H1 (cell line): ENCODE data around the gene HMGCLL1. TPM values are rescaled to one million over a fixed set of nuclear protein-coding genes. Genes with fewer than 3 reads are reported as not detected.

Experiments used
- CTCF ChIA-PET: fragments of 300-600 bp; sonication (Branson Sonifier 250); formaldehyde crosslinking; loops from one replicate; lab custom pipeline; 2021; ENCODE audit not compliant: partially characterized antibody; lab: Charles Lee
- POLR2A ChIA-PET: fragments of 300-600 bp; sonication (Branson Sonifier 250); formaldehyde crosslinking; loops from one replicate; lab custom pipeline; 2021; ENCODE audit warnings: inconsistent platforms; ENCODE audit not compliant: partially characterized antibody; lab: Charles Lee
- DNase-seq, 2 experiments: peaks; one replicate each; pipeline versions ENCODE4 v3.0.0 to v3.0.0-alpha.2; 2010 to 2022; ENCODE audit warnings: low spot score in 2 of 2, low read depth in 1 of 2, mixed read lengths in 1 of 2
- FAIRE-seq: peaks from 2 replicates; lab custom pipeline; 2011; peaks lifted over from hg19 to GRCh38; lab: Jason Lieb, UNC
- H2AFZ ChIP-seq: 2 replicates; pipeline ENCODE4 v1.8.1; 2012; ENCODE audit warnings: low read length, inconsistent platforms
- H2AK5ac ChIP-seq: 2 replicates; pipeline ENCODE4 v1.6.1; 2013; ENCODE audit warnings: low read depth, low read length
- H2BK120ac ChIP-seq: replicated peaks from 2 replicates; pipeline ENCODE3; 2013; ENCODE audit warnings: low read depth, low read length, inconsistent platforms
- H2BK12ac ChIP-seq: 2 replicates; pipeline ENCODE4 v1.6.1; 2013; ENCODE audit warnings: low read depth, low read length
- H2BK15ac ChIP-seq: 2 replicates; pipeline ENCODE4 v1.6.1; 2013; ENCODE audit warnings: low read length
- H2BK20ac ChIP-seq: 2 replicates; pipeline ENCODE4 v1.6.1; 2013; ENCODE audit warnings: low read length
- H2BK5ac ChIP-seq: 2 replicates; pipeline ENCODE4 v1.6.1; 2013; ENCODE audit warnings: low read depth, low read length
- H3K14ac ChIP-seq: 2 replicates; pipeline ENCODE4 v1.6.1; 2013; ENCODE audit warnings: inconsistent platforms; ENCODE audit not compliant: insufficient read length
- H3K18ac ChIP-seq: 2 replicates; pipeline ENCODE4 v1.6.1; 2013; ENCODE audit warnings: low read length; ENCODE audit errors: extremely low read depth
- H3K23ac ChIP-seq: 2 replicates; pipeline ENCODE4 v1.6.1; 2013; ENCODE audit warnings: inconsistent platforms; ENCODE audit not compliant: insufficient read length
- H3K23me2 ChIP-seq: 2 replicates; pipeline ENCODE4 v1.6.1; 2013; ENCODE audit warnings: low read depth, low read length
- H3K27ac ChIP-seq: 2 replicates; pipeline ENCODE4 v1.6.1; 2011; ENCODE audit warnings: low read depth, low read length, inconsistent platforms
- H3K27me3 ChIP-seq, 4 experiments: replicated peaks in 1 of 4; 1 replicate in 1 of 4; 2 replicates in 3 of 4; pipeline versions ENCODE4 v1.6.1 to v1.8.1; 2011 to 2013; ENCODE audit warnings: low read length in 3 of 4, mild to moderate bottlenecking in 3 of 4, inconsistent platforms in 2 of 4, mixed read lengths in 2 of 4, moderate library complexity in 1 of 4; ENCODE audit not compliant: control insufficient read depth in 3 of 4, insufficient read depth in 3 of 4; ENCODE audit errors: extremely low read depth in 1 of 4
- H3K36me3 ChIP-seq, 4 experiments: 2 replicates each; pipeline versions ENCODE4 v1.6.1 to v1.8.1; 2011 to 2013; ENCODE audit warnings: mild to moderate bottlenecking in 4 of 4, low read length in 3 of 4, moderate library complexity in 2 of 4, control low read depth in 1 of 4, inconsistent platforms in 1 of 4; ENCODE audit not compliant: insufficient read depth in 4 of 4, control insufficient read depth in 2 of 4
- H3K4ac ChIP-seq: replicated peaks from 2 replicates; pipeline ENCODE3; 2013; ENCODE audit warnings: low read length, low read depth, mixed read lengths, inconsistent platforms; ENCODE audit not compliant: insufficient read length
- H3K4me1 ChIP-seq, 4 experiments: replicated peaks in 1 of 4; 1 replicate in 1 of 4; 2 replicates in 3 of 4; pipeline versions ENCODE4 v1.6.1 to v1.8.1; 2011 to 2013; ENCODE audit warnings: low read length in 3 of 4, inconsistent platforms in 2 of 4, mixed read lengths in 1 of 4; ENCODE audit not compliant: insufficient read depth in 4 of 4, control insufficient read depth in 3 of 4
- H3K4me2 ChIP-seq, 2 experiments: 2 replicates each; pipeline versions ENCODE4 v1.6.1 to v1.8.1; 2011 to 2013; ENCODE audit warnings: low read depth in 2 of 2, low read length in 2 of 2, control low read depth in 1 of 2, inconsistent platforms in 1 of 2, mild to moderate bottlenecking in 1 of 2; ENCODE audit not compliant: insufficient read depth in 1 of 2
- H3K4me3 ChIP-seq, 4 experiments: fragments of 200-600, 300-600 bp in 1 of 4; sonication (generic), shearing (Covaris generic), sonication (Bioruptor Twin) in 1 of 4; 2 replicates each; pipeline versions ENCODE4 v1.5.1 to v1.8.1; 2011 to 2016; ENCODE audit warnings: low read length in 4 of 4, low read depth in 3 of 4, control low read depth in 2 of 4, inconsistent platforms in 2 of 4, mild to moderate bottlenecking in 2 of 4, mixed read lengths in 1 of 4, moderate library complexity in 1 of 4; ENCODE audit not compliant: insufficient read depth in 2 of 4; ENCODE audit errors: extremely low read depth in 1 of 4
- H3K56ac ChIP-seq: replicated peaks from 2 replicates; pipeline ENCODE3; 2013; ENCODE audit warnings: low read depth, mild to moderate bottlenecking, mixed read lengths, low read length, inconsistent platforms; ENCODE audit not compliant: insufficient read length
- H3K79me1 ChIP-seq: 2 replicates; pipeline ENCODE4 v1.6.1; 2013; ENCODE audit warnings: low read depth, low read length, control low read depth
- H3K79me2 ChIP-seq, 2 experiments: 2 replicates each; pipeline versions ENCODE4 v1.6.1 to v1.8.1; 2012 to 2013; ENCODE audit warnings: low read length in 2 of 2, mild to moderate bottlenecking in 2 of 2, inconsistent platforms in 1 of 2; ENCODE audit not compliant: insufficient read depth in 2 of 2, control insufficient read depth in 1 of 2
- H3K9ac ChIP-seq, 4 experiments: replicated peaks in 1 of 4; 1 replicate in 1 of 4; 2 replicates in 3 of 4; pipeline versions ENCODE4 v1.6.1 to v1.8.1; 2011 to 2013; ENCODE audit warnings: low read depth in 3 of 4, low read length in 3 of 4, control low read depth in 2 of 4, mild to moderate bottlenecking in 2 of 4, moderate library complexity in 2 of 4, inconsistent platforms in 1 of 4; ENCODE audit errors: extremely low read depth in 1 of 4
- H3K9me3 ChIP-seq, 2 experiments: 2 replicates each; pipeline versions ENCODE4 v1.6.1 to v1.8.1; 2012 to 2013; ENCODE audit warnings: mild to moderate bottlenecking in 2 of 2, moderate library complexity in 2 of 2, control low read depth in 1 of 2, inconsistent platforms in 1 of 2, low read depth in 1 of 2, low read length in 1 of 2, mixed read lengths in 1 of 2; ENCODE audit not compliant: insufficient read depth in 2 of 2
- H4K20me1 ChIP-seq, 2 experiments: replicated peaks in 1 of 2; 2 replicates each; pipeline versions ENCODE3 to v1.8.1; 2011 to 2013; ENCODE audit warnings: inconsistent platforms in 2 of 2, low read length in 2 of 2, mild to moderate bottlenecking in 1 of 2; ENCODE audit not compliant: insufficient read depth in 2 of 2, control insufficient read depth in 1 of 2
- H4K5ac ChIP-seq: 2 replicates; pipeline ENCODE4 v1.6.1; 2013; ENCODE audit warnings: low read length, low read depth, mixed read lengths, inconsistent platforms; ENCODE audit not compliant: insufficient read length
- H4K8ac ChIP-seq: 2 replicates; pipeline ENCODE4 v1.8.0; 2013; ENCODE audit warnings: mild to moderate bottlenecking, moderate library complexity, low read length, inconsistent platforms; ENCODE audit not compliant: insufficient read depth; ENCODE audit errors: extremely low read depth
- H4K91ac ChIP-seq: replicated peaks from 2 replicates; pipeline ENCODE3; 2013; ENCODE audit warnings: low read length, mixed read lengths, inconsistent platforms; ENCODE audit not compliant: insufficient read length
- FOSL1 ChIP-seq: IDR thresholded peaks from 2 replicates; pipeline ENCODE4 v1.6.1; 2011; ENCODE audit warnings: mild to moderate bottlenecking, low read depth, low read length, moderate library complexity; ENCODE audit not compliant: insufficient read depth
- POLR2AphosphoS5 ChIP-seq: IDR thresholded peaks from 2 replicates; pipeline ENCODE4 v1.6.1; 2011; ENCODE audit warnings: low read depth, low read length
- SUZ12 ChIP-seq: fragments of 200-600 bp; sonication (generic); IDR thresholded peaks from 2 replicates; pipeline ENCODE4 v1.6.1; 2012; ENCODE audit warnings: mild to moderate bottlenecking, inconsistent platforms, low read length, moderate library complexity, mixed read lengths
- WGBS, 2 experiments: shearing (Covaris generic) in 1 of 2; methylation state at CpG; one replicate each; pipeline versions ENCODE4 v1.1.6 to v1.1.7; 2013 to 2015; ENCODE audit warnings: low lambda C conversion rate in 2 of 2, mixed read lengths in 2 of 2, inconsistent platforms in 1 of 2, low coverage in 1 of 2, missing lambda C conversion rate in 1 of 2; ENCODE audit not compliant: insufficient replicate concordance in 2 of 2, insufficient coverage in 1 of 2, insufficient read length in 1 of 2; ENCODE audit errors: extremely low coverage in 1 of 2, missing lambda C conversion rate in 1 of 2; 5-methylcytosine and 5-hydroxymethylcytosine counted together
- polyA plus RNA-seq, 7 experiments: library from polyadenylated mRNA; depleted of rRNA in 3 of 7; stranded (reverse) in 5 of 7; unstranded in 2 of 7; fragments of >200 nt in 5 of 7; fragments of 200-250 nt in 2 of 7; gene quantifications; 1 replicate in 5 of 7; 2 replicates in 1 of 7; 4 replicates in 1 of 7; pipeline versions ENCODE4 v1.2.1 to v1.2.3, GENCODE V29; 2011 to 2013; ENCODE audit warnings: missing spikeins in 2 of 7, mixed read lengths in 2 of 7
- total RNA-seq: library from RNA; stranded (reverse); fragmentation: NEBNext Ultra II Directional; extraction: Animal tissue kit (Norgen Biotek cat#: 25700); gene quantifications from 2 replicates; pipeline ENCODE4 v1.2.1, GENCODE V29; 2021

HMGCLL1 gene
- total and polyA plus RNA-seq, 2 of the 8 experiments (the other 6 are each of a cell fraction or from before 2014, with no cell fraction given): 0.06 to 0.41 TPM

GRCh38 chr6:55496201-55496600 lies 82.8 kb downstream of the HMGCLL1 start:
- no peaks in the 10 kb centered on the region for H3K4me1 ChIP-seq
- no peak overlapping the region for H4K8ac ChIP-seq
- no peak overlapping the region for H3K9ac ChIP-seq
- no peak overlapping the region for H3K27ac ChIP-seq
- no peak overlapping the region for H3K18ac ChIP-seq
- no peak overlapping the region for H2AK5ac ChIP-seq
- TF ChIP-seq SUZ12 (no peak), POLR2AphosphoS5 (no peak), FOSL1 (no peak)
- peaks cover 0 to 1% (median 0%) of the 10 kb centered on the region in 4 experiments; a peak in 1 of 7 replicates for H3K27me3 ChIP-seq
- H2BK20ac ChIP-seq: no peak overlapping the region
- H3K4me3 ChIP-seq: no peak overlapping the region
- no peaks in the 10 kb centered on the region for H3K79me1 ChIP-seq
- H4K5ac ChIP-seq: no peak overlapping the region
- H3K23me2 ChIP-seq: no peaks in the 10 kb centered on the region
- DNase-seq (no peak), FAIRE-seq (no peak)
- H3K56ac ChIP-seq: no peak overlapping the region
- H3K4ac ChIP-seq: no peak overlapping the region
- no peak overlapping the region for H4K91ac ChIP-seq
- no peak overlapping the region for H2BK12ac ChIP-seq
- no peaks in the 10 kb centered on the region for H4K20me1 ChIP-seq
- H3K36me3 ChIP-seq: no peaks in the 10 kb centered on the region
- no peaks in the 10 kb centered on the region for H3K79me2 ChIP-seq
- no peak overlapping the region for H2BK15ac ChIP-seq
- H3K4me2 ChIP-seq: no peak overlapping the region
- POLR2A ChIA-PET: no interaction called here
- no peak overlapping the region for H2BK5ac ChIP-seq
- no peak overlapping the region for H3K14ac ChIP-seq
- H2BK120ac ChIP-seq: no peak overlapping the region
- 88% methylated on average over 1 of the region's 1 CpG; no CpG with 5 or more reads in 1 of the 2 experiments for WGBS, 2 experiments
- CTCF ChIA-PET: interaction anchor here (0.6 to 1.7 kb wide), 3 partner anchors 32 to 405 kb away, joined by 3 to 7 read pairs (median 3); no protein-coding TSS in a partner anchor
- H2AFZ ChIP-seq: no peak overlapping the region
- H3K23ac ChIP-seq: no peak overlapping the region
- H3K9me3 ChIP-seq: no peaks in the 10 kb centered on the region
